NB4 (cell line): ENCODE data around the gene FAM107B.

Source experiments
- CTCF ChIP-seq: IDR thresholded peaks from one replicate; pipeline ENCODE4 v1.5.1; 2012; ENCODE audit warnings: low read depth, low read length
- MAX ChIP-seq: IDR thresholded peaks from 2 replicates; pipeline ENCODE4 v1.6.1; 2011; ENCODE audit warnings: low read depth, low read length
- MYC ChIP-seq: IDR thresholded peaks from 2 replicates; pipeline ENCODE4 v1.6.1; 2011; ENCODE audit warnings: low read depth, low read length
- POLR2A ChIP-seq: IDR thresholded peaks from 2 replicates; pipeline ENCODE4 v1.6.1; 2011; ENCODE audit warnings: mild to moderate bottlenecking; ENCODE audit not compliant: insufficient read length; ENCODE audit errors: extremely low read depth

GRCh38 chr10:14625765-14626525 lies 148.8 kb downstream of the FAM107B start:
- no peak for TF ChIP-seq CTCF
- no peak for TF ChIP-seq MAX
- TF ChIP-seq POLR2A = no peak
- no peak for TF ChIP-seq MYC
